DND-41 (cell line): Measurements from ENCODE around the gene BCO1.

Experiments
- ATAC-seq: fragments of 200-7000 bp; cut with Tn5 transposase; 3 replicates; pipeline ENCODE4 v1.9.1; 2021; ENCODE audit warnings: low read depth; ENCODE audit not compliant: insufficient read depth
- DNase-seq: peaks from one replicate; pipeline ENCODE4 v3.0.0-alpha.2; 2020
- H2AFZ ChIP-seq: 2 replicates; pipeline ENCODE4 v1.6.0; 2012; ENCODE audit warnings: low read depth, low read length
- H3K27ac ChIP-seq: 2 replicates; pipeline ENCODE4 v1.5.1; 2012; ENCODE audit warnings: low read length, inconsistent platforms
- H3K27me3 ChIP-seq: fragments of 200-600 bp; sonication (generic); 2 replicates; pipeline ENCODE4 v1.6.0; 2012; ENCODE audit warnings: low read length, mild to moderate bottlenecking, inconsistent platforms; ENCODE audit not compliant: insufficient read depth, poor library complexity
- H3K36me3 ChIP-seq: 2 replicates; pipeline ENCODE4 v1.5.1; 2012; ENCODE audit warnings: low read length, inconsistent platforms; ENCODE audit not compliant: insufficient read depth
- H3K4me1 ChIP-seq: 2 replicates; pipeline ENCODE4 v1.5.1; 2012; ENCODE audit warnings: mild to moderate bottlenecking, low read length; ENCODE audit not compliant: insufficient read depth
- H3K4me2 ChIP-seq: 2 replicates; pipeline ENCODE4 v1.6.0; 2012; ENCODE audit warnings: mild to moderate bottlenecking, moderate library complexity, low read length, inconsistent platforms; ENCODE audit not compliant: insufficient read depth
- H3K4me3 ChIP-seq, 2 experiments: fragments of 200-600 bp in 1 of 2; shearing (Covaris generic) in 1 of 2; 2 replicates each; pipeline ENCODE4 v1.5.1; 2012 to 2016; ENCODE audit warnings: inconsistent platforms in 2 of 2, low read length in 2 of 2, mild to moderate bottlenecking in 2 of 2, low read depth in 1 of 2, moderate library complexity in 1 of 2
- H3K79me2 ChIP-seq: 2 replicates; pipeline ENCODE4 v1.6.0; 2012; ENCODE audit warnings: low read length, inconsistent platforms; ENCODE audit not compliant: insufficient read depth
- H3K9ac ChIP-seq: 2 replicates; pipeline ENCODE4 v1.6.0; 2012; ENCODE audit warnings: low read depth, mild to moderate bottlenecking, inconsistent platforms, low read length, moderate library complexity
- H3K9me3 ChIP-seq: 2 replicates; pipeline ENCODE4 v1.5.1; 2012; ENCODE audit warnings: low read length, moderate library complexity, mild to moderate bottlenecking, inconsistent platforms; ENCODE audit not compliant: insufficient read depth, severe bottlenecking
- H4K20me1 ChIP-seq: 2 replicates; pipeline ENCODE4 v1.6.0; 2012; ENCODE audit warnings: low read length; ENCODE audit not compliant: insufficient read depth
- EZH2 ChIP-seq: IDR thresholded peaks from 3 replicates; pipeline ENCODE4 v1.6.1; 2012; ENCODE audit warnings: borderline replicate concordance, low read depth, mild to moderate bottlenecking, moderate library complexity, low read length, inconsistent platforms; ENCODE audit not compliant: severe bottlenecking
- TF ChIP-seq, protein P1 (sequence below): IDR thresholded peaks from 2 replicates; pipeline ENCODE4 v1.5.1; 2012; ENCODE audit warnings: borderline replicate concordance, low read length, moderate library complexity, mild to moderate bottlenecking; ENCODE audit not compliant: poor library complexity, severe bottlenecking; ENCODE audit errors: extremely low read depth

The BCO1 gene

GRCh38 chr16:81329947-81330346, 91.5 kb downstream of the BCO1 start:
- Histone ChIP-seq H3K79me2 (peaks cover 14% of the 10 kb centered on the region), H3K36me3 (no peaks in the 10 kb centered on the region), H3K4me3 (no peak overlapping the region), H2AFZ (no peak overlapping the region), H3K4me2 (no peak overlapping the region), H3K4me1 (no peaks in the 10 kb centered on the region), H3K27me3 (no peaks in the 10 kb centered on the region), H4K20me1 (peaks cover 29% of the 10 kb centered on the region; the same call in 1 of the 2 replicates), H3K27ac (no peak overlapping the region), H3K9me3 (no peaks in the 10 kb centered on the region), H3K9ac (no peak overlapping the region)
- no peak for DNase-seq
- no peak for TF ChIP-seq EZH2
- TF ChIP-seq, protein P1, sequence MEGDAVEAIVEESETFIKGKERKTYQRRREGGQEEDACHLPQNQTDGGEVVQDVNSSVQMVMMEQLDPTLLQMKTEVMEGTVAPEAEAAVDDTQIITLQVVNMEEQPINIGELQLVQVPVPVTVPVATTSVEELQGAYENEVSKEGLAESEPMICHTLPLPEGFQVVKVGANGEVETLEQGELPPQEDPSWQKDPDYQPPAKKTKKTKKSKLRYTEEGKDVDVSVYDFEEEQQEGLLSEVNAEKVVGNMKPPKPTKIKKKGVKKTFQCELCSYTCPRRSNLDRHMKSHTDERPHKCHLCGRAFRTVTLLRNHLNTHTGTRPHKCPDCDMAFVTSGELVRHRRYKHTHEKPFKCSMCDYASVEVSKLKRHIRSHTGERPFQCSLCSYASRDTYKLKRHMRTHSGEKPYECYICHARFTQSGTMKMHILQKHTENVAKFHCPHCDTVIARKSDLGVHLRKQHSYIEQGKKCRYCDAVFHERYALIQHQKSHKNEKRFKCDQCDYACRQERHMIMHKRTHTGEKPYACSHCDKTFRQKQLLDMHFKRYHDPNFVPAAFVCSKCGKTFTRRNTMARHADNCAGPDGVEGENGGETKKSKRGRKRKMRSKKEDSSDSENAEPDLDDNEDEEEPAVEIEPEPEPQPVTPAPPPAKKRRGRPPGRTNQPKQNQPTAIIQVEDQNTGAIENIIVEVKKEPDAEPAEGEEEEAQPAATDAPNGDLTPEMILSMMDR: no peak
- ATAC-seq: no peak

DNA sequence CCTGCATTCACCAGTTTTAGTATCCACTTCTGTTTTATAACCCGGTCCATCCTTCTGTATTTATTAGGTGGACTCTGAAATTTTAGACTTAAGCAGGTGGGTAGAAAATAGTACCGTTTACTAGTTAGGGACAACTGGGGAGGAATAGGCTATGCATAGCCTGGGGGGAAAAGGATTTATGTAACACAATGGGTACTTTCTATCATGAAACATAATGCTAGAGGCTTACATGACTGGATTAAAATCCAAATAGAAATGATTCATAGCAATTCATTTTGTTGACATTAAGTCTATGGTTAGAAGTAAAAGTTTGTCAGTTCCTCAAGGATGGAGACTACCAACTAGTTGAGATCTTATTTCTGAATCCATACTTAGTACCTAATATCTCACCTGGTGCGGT, 94.9 kb downstream of the BCO1 start:
- no peak overlapping the region for H3K4me3 ChIP-seq
- TF ChIP-seq, protein P1: no peak
- TF ChIP-seq EZH2: no peak
- H3K36me3 ChIP-seq: no peaks in the 10 kb centered on the region
- H3K4me1 ChIP-seq: no peaks in the 10 kb centered on the region
- peaks cover 15% of the 10 kb centered on the region; the same call in 1 of the 2 replicates for H4K20me1 ChIP-seq
- ATAC-seq: no peak
- no peak overlapping the region for H3K27ac ChIP-seq
- peaks cover 9% of the 10 kb centered on the region for H3K79me2 ChIP-seq
- no peak for DNase-seq
- no peak overlapping the region for H3K9ac ChIP-seq
- H3K9me3 ChIP-seq: no peaks in the 10 kb centered on the region
- no peak overlapping the region for H3K4me2 ChIP-seq
- no peaks in the 10 kb centered on the region for H3K27me3 ChIP-seq
- no peak overlapping the region for H2AFZ ChIP-seq

- Histone ChIP-seq H3K4me2 (no peak overlapping the region), H3K27ac (no peak overlapping the region), H3K79me2 (no peaks in the 10 kb centered on the region; the same call in none of the 2 replicates), H4K20me1 (peaks cover 6% of the 10 kb centered on the region; the same call in 1 of the 2 replicates), H3K9me3 (no peaks in the 10 kb centered on the region), H3K36me3 (no peaks in the 10 kb centered on the region), H2AFZ (no peak overlapping the region), H3K4me1 (no peaks in the 10 kb centered on the region), H3K9ac (no peak overlapping the region), H3K4me3 (no peak overlapping the region), H3K27me3 (no peaks in the 10 kb centered on the region)
- TF ChIP-seq, protein P1: no peak
- no peak for TF ChIP-seq EZH2
- DNase-seq (no peak), ATAC-seq (no peak)
Observed at GRCh38 chr16:81335669-81336068, 97.2 kb downstream of the BCO1 start.

DNA sequence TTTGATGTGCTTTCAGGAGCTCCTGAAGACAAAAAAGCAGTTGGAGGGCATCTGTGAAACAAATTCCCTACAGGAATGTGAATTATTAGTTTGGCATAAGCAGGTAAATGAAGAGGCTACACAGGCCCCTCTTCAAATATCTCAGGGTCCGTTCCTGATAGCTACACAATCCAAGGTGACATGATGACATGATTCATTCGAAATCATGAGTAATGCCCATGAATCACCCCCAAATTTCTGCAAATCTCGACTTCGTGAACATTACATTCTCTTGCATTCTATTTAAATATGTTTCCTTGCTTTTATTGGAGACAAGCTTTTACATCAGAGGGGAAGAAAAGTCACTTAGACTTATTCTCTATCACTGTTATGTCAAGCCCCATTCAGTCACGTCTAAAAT, 98.6 kb downstream of the BCO1 start:
- Histone ChIP-seq H3K4me3 (no peak overlapping the region), H3K9me3 (no peaks in the 10 kb centered on the region), H3K27me3 (no peaks in the 10 kb centered on the region), H3K27ac (no peak overlapping the region), H3K9ac (no peak overlapping the region), H2AFZ (no peak overlapping the region), H3K36me3 (no peaks in the 10 kb centered on the region), H3K79me2 (no peaks in the 10 kb centered on the region; the same call in none of the 2 replicates), H3K4me1 (no peaks in the 10 kb centered on the region), H3K4me2 (no peak overlapping the region), H4K20me1 (peaks cover 6% of the 10 kb centered on the region; the same call in 1 of the 2 replicates)
- TF ChIP-seq, protein P1: no peak
- no peak for TF ChIP-seq EZH2
- no peak for ATAC-seq
- no peak for DNase-seq
